Endodermal cell (in vitro differentiated cells): ENCODE results near the gene MACROD2. TPM values are rescaled to one million over a fixed set of nuclear protein-coding genes. Genes with fewer than 3 reads are reported as not detected.

Experiments used
- DNase-seq: peaks from one replicate; pipeline ENCODE4 v3.0.0-alpha.2; 2017
- H3K27ac ChIP-seq: 2 replicates; pipeline ENCODE4 v1.5.1; 2013; ENCODE audit warnings: mild to moderate bottlenecking, low read depth, low read length, moderate library complexity
- H3K27me3 ChIP-seq: 2 replicates; pipeline ENCODE4 v1.6.1; 2013; ENCODE audit warnings: mild to moderate bottlenecking, low read length, moderate library complexity; ENCODE audit not compliant: insufficient read depth, control insufficient read depth, poor library complexity, severe bottlenecking
- H3K36me3 ChIP-seq: 2 replicates; pipeline ENCODE4 v1.7.0; 2013; ENCODE audit warnings: mild to moderate bottlenecking, low read length, moderate library complexity; ENCODE audit not compliant: control insufficient read depth, insufficient read depth
- H3K4me1 ChIP-seq: one replicate; pipeline ENCODE4 v1.7.0; 2013; ENCODE audit warnings: low read length; ENCODE audit not compliant: control insufficient read depth, insufficient read depth
- H3K4me3 ChIP-seq: 2 replicates; pipeline ENCODE4 v1.5.1; 2013; ENCODE audit warnings: mild to moderate bottlenecking, low read length, moderate library complexity
- H3K9ac ChIP-seq: 2 replicates; pipeline ENCODE4 v1.6.1; 2013; ENCODE audit warnings: mild to moderate bottlenecking, low read length, moderate library complexity; ENCODE audit not compliant: poor library complexity, severe bottlenecking; ENCODE audit errors: extremely low read depth
- H3K9me3 ChIP-seq: 2 replicates; pipeline ENCODE4 v1.6.1; 2013; ENCODE audit warnings: mild to moderate bottlenecking, low read length, moderate library complexity; ENCODE audit not compliant: control insufficient read depth
- H3K27ac Mint-ChIP-seq: 2 replicates; pipeline ENCODE4 v1.8.0; 2020; ENCODE audit warnings: mixed read lengths
- H3K27me3 Mint-ChIP-seq: 2 replicates; pipeline ENCODE4 v1.8.0; 2021; ENCODE audit warnings: mild to moderate bottlenecking, mixed read lengths; ENCODE audit not compliant: insufficient read depth
- H3K36me3 Mint-ChIP-seq: 2 replicates; pipeline ENCODE4 v1.8.0; 2020; ENCODE audit warnings: low read depth, mixed read lengths
- H3K4me1 Mint-ChIP-seq: 2 replicates; pipeline ENCODE4 v1.8.0; 2020; ENCODE audit warnings: mixed read lengths
- H3K4me3 Mint-ChIP-seq: 2 replicates; pipeline ENCODE4 v1.8.0; 2020; ENCODE audit warnings: mild to moderate bottlenecking, moderate library complexity, mixed read lengths
- H3K9me3 Mint-ChIP-seq: 2 replicates; pipeline ENCODE4 v1.8.0; 2020; ENCODE audit warnings: mild to moderate bottlenecking, mixed read lengths
- CTCF ChIP-seq: fragments of 200-600 bp; sonication (generic); conservative IDR thresholded peaks from 2 replicates; pipeline ENCODE4 v1.5.0; 2021; ENCODE audit warnings: antibody characterized with exemption, mild to moderate bottlenecking
- WGBS, 2 experiments: methylation state at CpG; one replicate each; pipeline versions ENCODE4 v1.1.5 to v1.1.7; 2013; ENCODE audit warnings: missing lambda C conversion rate in 2 of 2, mixed read lengths in 1 of 2; ENCODE audit not compliant: insufficient coverage in 1 of 2, insufficient read length in 1 of 2; 5-methylcytosine and 5-hydroxymethylcytosine counted together
- total RNA-seq, 2 donors: library from RNA; stranded (reverse); fragmentation: NEBNext Ultra II Directional in 1 of 2; extraction: Animal tissue kit (Norgen Biotek cat#: 25700) in 1 of 2; gene quantifications; 2 replicates in 1 of 2; 3 replicates in 1 of 2; pipeline ENCODE4 v1.2.1, GENCODE V29; 2021

MACROD2 gene
- total RNA-seq, 2 donors from 2014 or later = 2.3 to 4.8 TPM

- peaks cover 3% of the 10 kb centered on the region for H3K4me1 Mint-ChIP-seq
- H3K27me3 ChIP-seq = no peaks in the 10 kb centered on the region
- no peak overlapping the region for H3K27ac Mint-ChIP-seq
- no peak overlapping the region for H3K9ac ChIP-seq
- H3K27ac ChIP-seq = no peak overlapping the region
- H3K9me3 ChIP-seq = no peaks in the 10 kb centered on the region
- no peaks in the 10 kb centered on the region for H3K4me1 ChIP-seq
- H3K36me3 Mint-ChIP-seq = no peaks in the 10 kb centered on the region
- H3K4me3 Mint-ChIP-seq = no peak overlapping the region
- TF ChIP-seq CTCF = no peak
- no peaks in the 10 kb centered on the region for H3K27me3 Mint-ChIP-seq
- no peaks in the 10 kb centered on the region for H3K36me3 ChIP-seq
- no peak overlapping the region for H3K4me3 ChIP-seq
- peaks cover 3% of the 10 kb centered on the region for H3K9me3 Mint-ChIP-seq
- WGBS, 2 experiments = 71 to 93% methylated on average over 1 to 4 of the region's 4 CpGs
- no peak for DNase-seq
Observed at GRCh38 chr20:14422892-14423291, 427.6 kb downstream of the MACROD2 start.

- Histone ChIP-seq H3K36me3 (no peaks in the 10 kb centered on the region), H3K27me3 (no peaks in the 10 kb centered on the region), H3K9ac (no peak overlapping the region), H3K9me3 (no peaks in the 10 kb centered on the region), H3K4me3 (no peak overlapping the region), H3K4me1 (no peaks in the 10 kb centered on the region), H3K27ac (no peak overlapping the region)
- peaks cover 5% of the 10 kb centered on the region for H3K4me1 Mint-ChIP-seq
- H3K27ac Mint-ChIP-seq = no peak overlapping the region
- H3K36me3 Mint-ChIP-seq = no peaks in the 10 kb centered on the region
- H3K4me3 Mint-ChIP-seq = no peak overlapping the region
- H3K27me3 Mint-ChIP-seq = no peaks in the 10 kb centered on the region
- no peak for DNase-seq
- WGBS, 2 experiments = 33 to 77% methylated on average over 1 to 2 of the region's 2 CpGs
- H3K9me3 Mint-ChIP-seq = no peaks in the 10 kb centered on the region
- TF ChIP-seq CTCF = no peak
Observed at GRCh38 chr20:14431568-14431967, 436.3 kb downstream of the MACROD2 start.

DNA sequence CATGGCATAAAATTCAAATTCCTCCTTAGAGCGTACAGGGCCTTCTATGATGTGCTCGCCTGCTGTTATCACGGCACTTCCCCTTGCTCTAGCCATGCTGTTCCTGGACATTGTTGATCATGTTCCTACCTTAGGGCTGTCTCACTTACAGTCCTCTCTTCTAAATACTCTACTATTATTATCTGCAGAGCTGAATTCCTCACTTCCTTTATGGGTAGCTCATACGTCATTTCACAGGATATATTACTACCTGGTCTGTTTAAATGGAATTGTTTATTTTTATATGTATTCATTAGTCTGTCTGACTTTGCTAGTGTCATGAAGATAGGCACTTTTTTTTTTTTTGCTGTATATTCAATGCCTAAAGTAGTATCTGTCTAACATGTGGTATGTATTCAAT, 436.8 kb downstream of the MACROD2 start:
- no peak overlapping the region for H3K9ac ChIP-seq

More for the DNA sequence above, 436.8 kb downstream of the MACROD2 start:
- no peaks in the 10 kb centered on the region for H3K4me1 ChIP-seq
- Mint-ChIP-seq H3K36me3 (no peaks in the 10 kb centered on the region), H3K9me3 (no peaks in the 10 kb centered on the region), H3K4me1 (peaks cover 5% of the 10 kb centered on the region), H3K27me3 (no peaks in the 10 kb centered on the region), H3K4me3 (no peak overlapping the region), H3K27ac (no peak overlapping the region)
- H3K9me3 ChIP-seq = no peaks in the 10 kb centered on the region
- TF ChIP-seq CTCF = no peak
- DNase-seq = no peak
- H3K27ac ChIP-seq = no peak overlapping the region
- H3K27me3 ChIP-seq = no peaks in the 10 kb centered on the region
- 92 to 96% methylated on average over 3 to 4 of the region's 4 CpGs for WGBS, 2 experiments
- no peak overlapping the region for H3K4me3 ChIP-seq
- no peaks in the 10 kb centered on the region for H3K36me3 ChIP-seq
